GM19043 (cell line): ENCODE data around the gene WDR27.
"Not testable (repeated sequence)": the region's sequence is repeated elsewhere in the genome, so short reads cannot be mapped to it uniquely, and the experiment has no call there.

ENCODE experiments used
- ATAC-seq: cut with Tn5 transposase; IDR thresholded peaks from one replicate; pipeline ENCODE4 v1.9.1; 2021; ENCODE audit warnings: low read depth; ENCODE audit not compliant: unreplicated experiment

The WDR27 gene

DNA sequence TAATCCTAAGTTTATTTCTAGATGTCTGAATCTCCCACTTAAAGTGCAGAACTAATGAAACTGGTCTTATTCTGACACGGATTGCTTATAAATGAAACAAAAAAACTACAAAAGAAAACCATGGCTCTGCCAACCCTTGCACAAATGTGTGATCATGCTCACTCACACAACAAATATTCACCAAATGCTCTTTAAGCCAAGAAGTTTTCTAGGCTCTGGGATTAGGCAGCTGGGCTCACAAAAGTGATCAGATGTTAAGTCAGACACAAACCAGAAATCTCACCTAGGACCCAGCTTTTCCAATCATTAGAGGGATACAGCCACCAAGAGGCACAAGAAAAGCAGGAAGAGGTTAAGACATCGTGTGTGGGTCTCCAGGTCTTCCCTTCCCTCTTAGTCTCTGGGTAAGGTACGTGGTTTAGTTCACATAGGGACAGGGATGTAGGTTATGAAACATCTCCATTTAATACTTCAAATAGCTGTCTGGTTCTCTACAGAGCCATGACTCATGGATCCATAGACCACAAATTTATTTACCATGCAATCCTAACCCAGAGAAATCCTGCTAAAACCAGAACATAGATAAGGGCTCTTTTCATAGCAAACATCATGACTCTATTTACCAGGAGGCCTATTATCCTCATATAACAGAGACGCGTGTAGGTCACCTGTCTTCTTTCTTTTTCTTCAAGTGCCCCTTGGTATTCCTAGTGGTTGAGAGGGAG lies 165.2 kb downstream of the WDR27 start:
- ATAC-seq: no peak

- no peak for ATAC-seq
Observed at GRCh38 chr6:169534039-169534421, 167.8 kb downstream of the WDR27 start.

GRCh38 chr6:169533301-169534038 lies 168.4 kb downstream of the WDR27 start:
- ATAC-seq: no peak

DNA sequence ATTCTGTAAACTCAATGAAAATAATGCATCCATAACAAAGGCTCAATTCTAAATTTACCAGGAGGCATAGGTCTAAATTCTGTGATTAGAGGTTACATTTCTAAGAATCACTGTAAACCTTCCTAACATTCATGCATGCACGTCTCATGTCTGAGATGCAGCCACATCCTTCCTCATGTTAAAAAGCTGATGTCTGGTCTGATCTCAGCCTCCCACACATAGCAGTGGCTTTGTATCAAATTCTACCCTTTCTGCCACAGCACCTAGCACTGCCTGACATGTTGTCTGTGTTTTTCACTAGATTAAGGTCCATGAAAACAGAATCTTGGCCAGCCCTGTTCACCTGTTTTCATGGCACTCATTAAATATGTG lies 171.1 kb downstream of the WDR27 start:
- no peak for ATAC-seq

GRCh38 chr6:169529931-169530751 lies 171.7 kb downstream of the WDR27 start:
- ATAC-seq: no peak

- no peak for ATAC-seq
Observed at GRCh38 chr6:169528755-169529154, 173.1 kb downstream of the WDR27 start.

GRCh38 chr6:169527306-169527705 lies 174.5 kb downstream of the WDR27 start:
- no peak for ATAC-seq

DNA sequence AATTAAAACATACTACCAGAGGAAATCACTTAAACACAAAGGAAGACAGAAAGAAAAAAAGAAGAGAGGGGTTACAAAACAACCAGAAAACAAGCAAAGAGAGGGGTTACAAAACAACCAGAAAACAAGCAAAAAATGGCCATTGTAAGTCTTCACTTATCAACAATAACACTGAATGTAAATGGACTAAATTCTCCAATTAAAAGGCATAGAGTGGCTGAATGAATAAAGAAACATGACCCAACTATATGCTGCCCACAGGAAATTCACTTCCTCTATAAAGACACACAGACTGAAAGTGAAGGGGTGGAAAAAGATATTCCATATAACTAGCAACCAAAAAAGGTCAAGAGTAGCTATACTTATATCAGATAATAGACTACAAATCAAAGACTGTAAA lies 180.0 kb downstream of the WDR27 start:
- ATAC-seq: no peak

- no peak for ATAC-seq
Observed at GRCh38 chr6:169520104-169520503, 181.7 kb downstream of the WDR27 start.

GRCh38 chr6:169518451-169518850 lies 183.4 kb downstream of the WDR27 start:
- no peak for ATAC-seq

DNA sequence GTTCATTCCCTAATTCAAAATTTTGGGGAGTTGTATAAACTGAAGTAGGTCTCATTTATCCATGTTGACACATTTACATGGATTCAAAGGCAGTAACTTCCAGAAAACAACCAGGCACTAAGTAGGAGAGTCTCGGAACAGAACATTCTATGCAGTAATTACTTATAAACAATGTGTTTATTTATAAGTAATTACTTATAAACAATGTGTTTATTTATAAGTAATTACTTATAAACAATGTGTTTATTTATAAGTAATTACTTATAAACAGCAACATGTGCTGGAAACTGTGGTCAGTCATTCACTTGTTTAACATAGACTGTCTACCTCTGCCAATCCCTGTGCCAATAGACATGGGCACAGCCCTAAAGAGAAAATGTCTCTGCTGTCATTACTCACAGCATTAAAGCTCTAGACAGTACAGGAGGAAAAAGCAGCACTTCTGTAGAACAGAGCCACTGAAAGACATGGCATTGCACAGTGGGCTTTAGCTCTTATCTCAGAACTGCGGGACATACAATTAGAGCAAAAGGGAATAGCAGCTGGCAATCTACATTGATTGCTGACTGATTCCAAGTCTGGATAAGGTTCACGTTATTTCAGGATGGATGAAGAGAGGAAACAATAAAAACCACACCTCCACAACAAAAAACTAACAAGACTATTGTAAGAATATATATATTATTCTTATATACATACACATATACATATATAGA lies 188.2 kb downstream of the WDR27 start:
- no peak for ATAC-seq

DNA sequence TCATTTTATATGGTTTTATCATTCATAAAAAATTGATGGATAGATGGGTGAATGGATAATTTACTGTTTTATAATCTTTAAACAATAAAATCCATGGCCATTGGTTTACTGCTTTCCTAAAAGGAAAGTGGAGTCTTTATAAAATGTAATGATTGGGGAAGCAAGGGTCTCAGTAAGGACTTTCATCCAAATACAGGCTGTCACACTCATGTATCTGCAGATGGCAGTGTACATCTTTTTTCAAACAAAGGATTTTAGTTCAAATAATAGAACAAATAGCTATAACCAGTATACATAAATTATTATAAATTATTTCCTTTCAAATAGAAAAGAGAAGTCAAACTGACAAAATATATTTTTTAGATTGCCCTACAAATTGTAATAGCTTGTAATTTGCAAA lies 190.0 kb downstream of the WDR27 start:
- not testable (repeated sequence) for ATAC-seq

- no peak for ATAC-seq
Observed at GRCh38 chr6:169510871-169511270, 191.0 kb downstream of the WDR27 start.

DNA sequence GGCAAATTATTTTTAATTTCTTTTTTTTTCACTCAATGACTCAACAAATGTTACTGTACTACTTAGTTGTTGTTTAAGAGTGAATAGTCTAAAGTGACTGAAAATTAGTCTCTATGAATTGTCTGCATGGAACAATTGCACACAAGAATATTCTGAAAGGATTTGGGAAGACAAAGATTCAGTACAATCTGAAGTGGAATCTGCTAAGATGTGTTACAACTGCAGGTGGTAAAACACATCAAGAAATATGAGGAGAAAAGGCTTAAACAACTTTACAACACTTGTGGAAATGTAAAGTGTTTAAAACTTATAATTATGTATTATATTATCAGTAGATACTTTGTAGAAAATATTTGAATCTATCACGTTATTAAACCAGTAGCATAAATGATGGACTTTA lies 193.4 kb downstream of the WDR27 start:
- ATAC-seq: no peak

GRCh38 chr6:169503422-169504152 lies 198.2 kb downstream of the WDR27 start:
- ATAC-seq: no peak

GRCh38 chr6:169502445-169502844 lies 199.4 kb downstream of the WDR27 start:
- no peak for ATAC-seq

DNA sequence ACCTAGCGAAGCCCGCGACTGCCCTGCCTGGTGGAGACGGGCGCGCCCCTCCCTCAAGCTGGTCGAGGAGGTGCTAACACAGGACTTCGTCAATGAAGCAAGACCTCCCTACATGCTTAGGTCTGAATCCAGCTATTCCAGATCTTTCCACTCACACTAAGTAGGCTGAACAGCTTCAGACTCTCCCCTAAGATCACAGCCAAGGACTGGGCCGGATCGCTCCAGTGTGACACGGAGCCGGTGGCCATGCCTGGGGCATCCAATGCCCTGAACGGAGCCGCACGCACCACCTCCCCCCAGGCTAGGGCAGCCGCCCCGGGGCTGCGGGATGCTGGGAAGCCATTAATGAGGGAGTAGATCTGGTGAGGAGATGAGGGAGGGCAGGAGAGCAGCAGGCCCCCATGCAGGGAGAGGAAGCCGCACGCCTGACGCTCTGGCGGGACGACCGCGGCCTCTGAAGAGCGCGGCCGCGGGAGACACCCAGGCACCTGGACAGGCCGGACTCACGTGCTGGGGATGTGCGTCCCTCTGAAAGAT lies 200.0 kb downstream of the WDR27 start:
- no peak for ATAC-seq

- ATAC-seq: no peak
Observed at GRCh38 chr6:169501128-169501527, 200.7 kb downstream of the WDR27 start.

GRCh38 chr6:169500688-169501087 lies 201.1 kb downstream of the WDR27 start:
- ATAC-seq: no peak

- no peak for ATAC-seq
Observed at GRCh38 chr6:169499848-169500247, 202.0 kb downstream of the WDR27 start.
